Liver (tissue), 3 donors: ENCODE measurements around the gene DPT.

ENCODE experiments used
- CTCF ChIP-seq: fragments of 150-350 bp; IDR thresholded peaks from 2 replicates; pipeline ENCODE4 v1.5.1; 2017; ENCODE audit warnings: improper control_type of control experiment, low read depth, low read length; ENCODE audit not compliant: missing input control
- EGR1 ChIP-seq, 2 donors: IDR thresholded peaks; 2 replicates each; pipeline ENCODE4 v1.6.1; 2016 to 2018; ENCODE audit warnings: antibody characterized with exemption in 2 of 2, low read depth in 2 of 2
- FOXA1 ChIP-seq: IDR thresholded peaks from 2 replicates; pipeline ENCODE4 v1.6.1; 2016; ENCODE audit warnings: antibody characterized with exemption
- GABPA ChIP-seq, 2 donors: IDR thresholded peaks in 1 of 2; conservative IDR thresholded peaks in 1 of 2; 2 replicates each; pipeline ENCODE4 v1.6.1; 2016; ENCODE audit warnings: antibody characterized with exemption in 2 of 2, mild to moderate bottlenecking in 1 of 2, moderate library complexity in 1 of 2
- RAD21 ChIP-seq, 2 donors: IDR thresholded peaks; 2 replicates each; pipeline ENCODE4 v1.6.1; 2016; ENCODE audit warnings: antibody characterized with exemption in 2 of 2, mild to moderate bottlenecking in 2 of 2
- REST ChIP-seq: IDR thresholded peaks from 2 replicates; pipeline ENCODE4 v1.6.1; 2016; ENCODE audit warnings: antibody characterized with exemption, mild to moderate bottlenecking
- RXRA ChIP-seq, 2 donors: IDR thresholded peaks; 2 replicates each; pipeline ENCODE4 v1.6.1; 2017 to 2018; ENCODE audit warnings: antibody characterized with exemption in 2 of 2, mild to moderate bottlenecking in 1 of 2
- donor health status: healthy.
- donor health status: healthy.

- TF ChIP-seq CTCF (no peak), REST (no peak), RXRA (IDR thresholded peaks at IDR 0.05) (no peak), FOXA1 (no peak), RAD21 (IDR thresholded peaks at IDR 0.05) (no peak), EGR1 (IDR thresholded peaks at IDR 0.05; ENCODE audit: low read depth in 2 of 2) (no peak), GABPA (IDR thresholded peaks at IDR 0.05 in 1 of 2, conservative IDR thresholded peaks at IDR 0.05 in 1 of 2) (no peak)
These were observed 54.9 kb downstream of the DPT start for GRCh38 chr1:168673974-168674683.
